NCI-H226 (cell line): ENCODE measurements around the gene MRPS12.
"Not testable (repeated sequence)": the region's sequence is repeated elsewhere in the genome, so short reads cannot be mapped to it uniquely, and the experiment has no call there.

Source experiments
- DNase-seq: peaks from one replicate; pipeline ENCODE4 v3.0.0-alpha.2; 2015

MRPS12 gene

GRCh38 chr19:38930776-38931520 is at the start of gene MRPS12:
MRPS12 (plus strand) TSS chr19:38930944; CDS start chr19:38931295, 351 bp downstream.
- peak; percentile 97 for DNase-seq

GRCh38 chr19:38883286-38883685 is 47.5 kb upstream of the MRPS12 start:
- no peak for DNase-seq

GRCh38 chr19:38884691-38885090 is 46.1 kb upstream of the MRPS12 start:
- not testable (repeated sequence) for DNase-seq

GRCh38 chr19:38888876-38889275 is 41.9 kb upstream of the MRPS12 start:
- no peak for DNase-seq

- DNase-seq = no peak
Measured at GRCh38 chr19:38889803-38890202, 40.9 kb upstream of the MRPS12 start.

- no peak for DNase-seq
Measured at GRCh38 chr19:38890686-38891085, 40.1 kb upstream of the MRPS12 start.

GRCh38 chr19:38891771-38892170 is 39.0 kb upstream of the MRPS12 start:
- DNase-seq = no peak

- DNase-seq = no peak
Measured at GRCh38 chr19:38892841-38893240, 37.9 kb upstream of the MRPS12 start.

- no peak for DNase-seq
Measured at GRCh38 chr19:38893341-38893771, 37.4 kb upstream of the MRPS12 start.

- no peak for DNase-seq
Measured at GRCh38 chr19:38894968-38895367, 35.8 kb upstream of the MRPS12 start.

- DNase-seq = no peak
Measured at GRCh38 chr19:38898788-38899446, 31.8 kb upstream of the MRPS12 start.

- peak; percentile 99 for DNase-seq
Measured at GRCh38 chr19:38899447-38900201, 31.1 kb upstream of the MRPS12 start, which contains the start of the genes NFKBIB and SIRT2. NFKBIB (plus strand) TSS chr19:38899969; CDS start chr19:38900033, 64 bp downstream. SIRT2 (minus strand) TSS chr19:38899618; CDS start chr19:38899521, 97 bp downstream.

- no peak for DNase-seq
Measured at GRCh38 chr19:38900202-38900629, 30.5 kb upstream of the MRPS12 start.

GRCh38 chr19:38900743-38901190 is 30.0 kb upstream of the MRPS12 start:
- DNase-seq = no peak

- DNase-seq = no peak
Measured at GRCh38 chr19:38901683-38902082, 29.1 kb upstream of the MRPS12 start.

- no peak for DNase-seq
Measured at GRCh38 chr19:38904581-38905539, 25.9 kb upstream of the MRPS12 start.

GRCh38 chr19:38905620-38906019 is 25.1 kb upstream of the MRPS12 start:
- no peak for DNase-seq

GRCh38 chr19:38907227-38907626 is 23.5 kb upstream of the MRPS12 start:
- DNase-seq = no peak

GRCh38 chr19:38907670-38908069 is 23.1 kb upstream of the MRPS12 start:
- no peak for DNase-seq

GRCh38 chr19:38908911-38909310 is 21.8 kb upstream of the MRPS12 start:
- DNase-seq = no peak

- DNase-seq = no peak
Measured at GRCh38 chr19:38910488-38910887, 20.3 kb upstream of the MRPS12 start.

GRCh38 chr19:38911388-38912001 is 19.2 kb upstream of the MRPS12 start:
- DNase-seq = no peak
